Fibroblast of lung (primary cell): ENCODE measurements around the gene GREM2. TPM values are rescaled to one million over a fixed set of nuclear protein-coding genes. Genes with fewer than 3 reads are reported as not detected.

Source experiments
- DNase-seq, 2 donors: peaks; one replicate each; pipeline versions ENCODE4 v3.0.0 to v3.0.0-alpha.2; 2010; ENCODE audit warnings: low read depth in 2 of 2
- H2AFZ ChIP-seq: 2 replicates; pipeline ENCODE4 v1.5.1; 2012; ENCODE audit warnings: low read length, control low read depth, inconsistent platforms
- H3K27ac ChIP-seq: 2 replicates; pipeline ENCODE4 v1.5.1; 2011; ENCODE audit warnings: low read length, control low read depth; ENCODE audit not compliant: insufficient read depth
- H3K27me3 ChIP-seq: 2 replicates; pipeline ENCODE4 v1.5.1; 2011; ENCODE audit warnings: mild to moderate bottlenecking, low read length; ENCODE audit not compliant: control insufficient read depth, insufficient read depth
- H3K36me3 ChIP-seq: 2 replicates; pipeline ENCODE4 v1.5.1; 2011; ENCODE audit warnings: low read length; ENCODE audit not compliant: control insufficient read depth, insufficient read depth
- H3K4me1 ChIP-seq: 2 replicates; pipeline ENCODE4 v1.5.1; 2011; ENCODE audit warnings: low read length; ENCODE audit not compliant: control insufficient read depth, insufficient read depth; ENCODE audit errors: extremely low read depth
- H3K4me2 ChIP-seq: 2 replicates; pipeline ENCODE4 v1.5.1; 2011; ENCODE audit warnings: low read length, control low read depth; ENCODE audit not compliant: insufficient read depth; ENCODE audit errors: extremely low read depth
- H3K4me3 ChIP-seq, 4 experiments: fragments of 200-600 bp in 1 of 4; sonication (generic) in 1 of 4; replicated peaks in 1 of 4; 2 replicates each; pipeline ENCODE4 v1.5.1; 2011 to 2016; ENCODE audit warnings: low read length in 4 of 4, low read depth in 3 of 4, mild to moderate bottlenecking in 3 of 4, control low read depth in 2 of 4, inconsistent platforms in 1 of 4, mixed read lengths in 1 of 4; ENCODE audit not compliant: insufficient read depth in 1 of 4; ENCODE audit errors: control extremely low read depth in 1 of 4
- H3K79me2 ChIP-seq: 2 replicates; pipeline ENCODE4 v1.5.1; 2012; ENCODE audit warnings: mild to moderate bottlenecking, low read length, inconsistent platforms; ENCODE audit not compliant: control insufficient read depth, insufficient read depth
- H3K9ac ChIP-seq: 2 replicates; pipeline ENCODE4 v1.5.1; 2011; ENCODE audit warnings: mild to moderate bottlenecking, low read length, control low read depth; ENCODE audit not compliant: insufficient read depth
- H3K9me3 ChIP-seq: 2 replicates; pipeline ENCODE4 v1.5.1; 2012; ENCODE audit warnings: low read depth, low read length; ENCODE audit not compliant: control insufficient read depth, insufficient read depth
- H4K20me1 ChIP-seq: 2 replicates; pipeline ENCODE4 v1.5.1; 2011; ENCODE audit warnings: low read length; ENCODE audit not compliant: control insufficient read depth, insufficient read depth; ENCODE audit errors: extremely low read depth
- CTCF ChIP-seq, 2 donors: IDR thresholded peaks in 1 of 2; conservative IDR thresholded peaks in 1 of 2; 1 replicate in 1 of 2; 2 replicates in 1 of 2; pipeline ENCODE4 v1.5.1; 2011 to 2012; ENCODE audit warnings: low read length in 2 of 2, control low read depth in 1 of 2, inconsistent platforms in 1 of 2, low read depth in 1 of 2, mild to moderate bottlenecking in 1 of 2
- EZH2 ChIP-seq: IDR thresholded peaks from 2 replicates; pipeline ENCODE4 v1.5.1; 2012; ENCODE audit warnings: low read length, control low read depth, mild to moderate bottlenecking; ENCODE audit errors: missing control alignments
- polyA plus RNA-seq, 2 donors: library from polyadenylated mRNA; depleted of rRNA in 1 of 2; stranded (reverse) in 1 of 2; unstranded in 1 of 2; fragments of >200 nt; gene quantifications; 2 replicates each; pipeline ENCODE4 v1.2.1, GENCODE V29; 2011 to 2012; ENCODE audit warnings: missing spikeins in 1 of 2
- total RNA-seq: library from RNA; depleted of rRNA; stranded (reverse); fragments of >200 nt; gene quantifications from 2 replicates; pipeline ENCODE4 v1.2.1, GENCODE V29; 2014

GREM2 gene
- total and polyA plus RNA-seq, 2 donors (not counting 1 experiment from before 2014, with no cell fraction given): 6.9 to 21.1 TPM

- Histone ChIP-seq H3K4me3 (no peak overlapping the region), H2AFZ (no peak overlapping the region), H3K79me2 (peaks cover 2% of the 10 kb centered on the region), H3K9me3 (no peaks in the 10 kb centered on the region), H3K4me2 (no peak overlapping the region), H3K4me1 (peaks cover 4% of the 10 kb centered on the region), H3K9ac (no peak overlapping the region), H3K27me3 (no peaks in the 10 kb centered on the region), H4K20me1 (no peaks in the 10 kb centered on the region), H3K36me3 (no peaks in the 10 kb centered on the region), H3K27ac (no peak overlapping the region)
- DNase-seq: no peak
- TF ChIP-seq CTCF (conservative IDR thresholded peaks at IDR 0.05 in 1 of 2, IDR thresholded peaks at IDR 0.05 in 1 of 2; ENCODE audit: low read depth in 1 of 2, low read length in 2 of 2) (no peak), EZH2 (no peak)
These were observed 12.1 kb downstream of the GREM2 start for GRCh38 chr1:240599830-240600229.

GRCh38 chr1:240599299-240599698, 12.7 kb downstream of the GREM2 start:
- no peaks in the 10 kb centered on the region for H3K27me3 ChIP-seq
- H3K36me3 ChIP-seq: no peaks in the 10 kb centered on the region
- H2AFZ ChIP-seq: no peak overlapping the region
- no peak for DNase-seq
- no peaks in the 10 kb centered on the region for H4K20me1 ChIP-seq
- no peak overlapping the region for H3K27ac ChIP-seq
- no peak overlapping the region for H3K4me3 ChIP-seq
- no peak overlapping the region for H3K4me2 ChIP-seq
- H3K9ac ChIP-seq: no peak overlapping the region
- peaks cover 2% of the 10 kb centered on the region for H3K79me2 ChIP-seq
- no peaks in the 10 kb centered on the region for H3K9me3 ChIP-seq
- peaks cover 4% of the 10 kb centered on the region for H3K4me1 ChIP-seq
- TF ChIP-seq EZH2 (no peak), CTCF (conservative IDR thresholded peaks at IDR 0.05 in 1 of 2, IDR thresholded peaks at IDR 0.05 in 1 of 2; ENCODE audit: low read depth in 1 of 2, low read length in 2 of 2) (no peak)

- H3K4me3 ChIP-seq: no peak overlapping the region
- H3K9ac ChIP-seq: no peak overlapping the region
- H3K79me2 ChIP-seq: peaks cover 2% of the 10 kb centered on the region
- H2AFZ ChIP-seq: no peak overlapping the region
- H4K20me1 ChIP-seq: no peaks in the 10 kb centered on the region
- H3K4me1 ChIP-seq: peaks cover 4% of the 10 kb centered on the region
- H3K4me2 ChIP-seq: peak overlapping the region; percentile 15
- no peaks in the 10 kb centered on the region for H3K27me3 ChIP-seq
- no peaks in the 10 kb centered on the region for H3K9me3 ChIP-seq
- peak in 1 of 2 donors; percentile 83 for DNase-seq
- no peak overlapping the region for H3K27ac ChIP-seq
- H3K36me3 ChIP-seq: no peaks in the 10 kb centered on the region
- TF ChIP-seq CTCF (conservative IDR thresholded peaks at IDR 0.05 in 1 of 2, IDR thresholded peaks at IDR 0.05 in 1 of 2; ENCODE audit: low read depth in 1 of 2, low read length in 2 of 2) (no peak), EZH2 (no peak)
These were observed 13.5 kb downstream of the GREM2 start for GRCh38 chr1:240598216-240599001.
